GM13977 (cell line): ENCODE results near the gene NOP9.

Source experiments
- DNase-seq: peaks from one replicate; pipeline ENCODE4 v3.0.0; 2012; ENCODE audit warnings: low spot score
- in situ Hi-C: fragments of 300-500 bp; cut with MboI; formaldehyde crosslinking; loops from one replicate; pipeline ENCODE4 v1.12.0; 2022; ENCODE audit warnings: low sequenced_read_pairs, low pct_unique_long_range_greater_than_20kb, mixed read lengths, inconsistent platforms; ENCODE audit not compliant: unreplicated experiment
- TF ChIP-seq, protein P1 (sequence below): IDR thresholded peaks from 2 replicates; pipeline ENCODE4 v1.5.1; 2012; ENCODE audit warnings: mild to moderate bottlenecking, control low read depth; ENCODE audit not compliant: insufficient read depth; ENCODE audit errors: extremely low read depth, missing control alignments

The NOP9 gene

DNA sequence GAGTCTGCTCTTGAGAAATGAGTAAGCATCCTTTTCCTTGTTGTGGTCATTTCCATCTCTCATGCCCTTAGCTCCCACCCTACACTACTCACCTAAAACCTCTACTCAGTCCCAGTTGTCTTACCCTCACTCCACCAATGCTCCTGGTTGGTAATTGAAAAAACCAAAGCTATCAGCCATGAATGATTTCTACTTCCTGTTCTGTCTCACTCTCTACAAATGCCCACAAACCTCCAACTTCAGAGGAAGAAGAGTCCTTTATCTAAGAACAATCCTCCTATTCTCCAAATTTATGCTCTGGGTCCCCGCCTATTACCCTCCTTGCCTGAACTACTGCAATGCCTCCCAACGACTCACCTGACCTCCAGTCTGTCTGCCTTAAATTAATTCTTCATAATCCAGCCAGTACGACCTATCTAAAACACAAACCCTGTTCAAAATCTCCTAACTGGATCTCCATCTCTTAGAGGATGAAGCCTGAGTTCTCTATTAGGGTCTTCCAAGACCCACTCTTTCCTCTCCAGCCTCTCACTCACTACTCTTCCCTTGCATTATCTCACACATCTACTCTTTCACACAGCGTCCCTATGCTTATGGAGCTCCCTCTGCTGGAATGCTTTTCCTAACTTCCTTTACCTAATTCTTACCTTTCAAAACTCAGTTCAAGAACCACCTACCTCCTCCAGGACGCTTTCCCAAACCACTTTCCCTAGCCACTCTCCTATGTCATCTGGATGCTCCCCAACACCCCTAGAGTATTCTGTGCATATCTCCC lies 2.3 kb upstream of the NOP9 start:
- TF ChIP-seq, protein P1, sequence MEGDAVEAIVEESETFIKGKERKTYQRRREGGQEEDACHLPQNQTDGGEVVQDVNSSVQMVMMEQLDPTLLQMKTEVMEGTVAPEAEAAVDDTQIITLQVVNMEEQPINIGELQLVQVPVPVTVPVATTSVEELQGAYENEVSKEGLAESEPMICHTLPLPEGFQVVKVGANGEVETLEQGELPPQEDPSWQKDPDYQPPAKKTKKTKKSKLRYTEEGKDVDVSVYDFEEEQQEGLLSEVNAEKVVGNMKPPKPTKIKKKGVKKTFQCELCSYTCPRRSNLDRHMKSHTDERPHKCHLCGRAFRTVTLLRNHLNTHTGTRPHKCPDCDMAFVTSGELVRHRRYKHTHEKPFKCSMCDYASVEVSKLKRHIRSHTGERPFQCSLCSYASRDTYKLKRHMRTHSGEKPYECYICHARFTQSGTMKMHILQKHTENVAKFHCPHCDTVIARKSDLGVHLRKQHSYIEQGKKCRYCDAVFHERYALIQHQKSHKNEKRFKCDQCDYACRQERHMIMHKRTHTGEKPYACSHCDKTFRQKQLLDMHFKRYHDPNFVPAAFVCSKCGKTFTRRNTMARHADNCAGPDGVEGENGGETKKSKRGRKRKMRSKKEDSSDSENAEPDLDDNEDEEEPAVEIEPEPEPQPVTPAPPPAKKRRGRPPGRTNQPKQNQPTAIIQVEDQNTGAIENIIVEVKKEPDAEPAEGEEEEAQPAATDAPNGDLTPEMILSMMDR = peak; percentile 42
- no peak for DNase-seq
- in situ Hi-C loops = loop anchor here (5.0 kb wide), 1 partner anchor 55 kb away; the partner anchor contains the start of gene TINF2

DNA sequence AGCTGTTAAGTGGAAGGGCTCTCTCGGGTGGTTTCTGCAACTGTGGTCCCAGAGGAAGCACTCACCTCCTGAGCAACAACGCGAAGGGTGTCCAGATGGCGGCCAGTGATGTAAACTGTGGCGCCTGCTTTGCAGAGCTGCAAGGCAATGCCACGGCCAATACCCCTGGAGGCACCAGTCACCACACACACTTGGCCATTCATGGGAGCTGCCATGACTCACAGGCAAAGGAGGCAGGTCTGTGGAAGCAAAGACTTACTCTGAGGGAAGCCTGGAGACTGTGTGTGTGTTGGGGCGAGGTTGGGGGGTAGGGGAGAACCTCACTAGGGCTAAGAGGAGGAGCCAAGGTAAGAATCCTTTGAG lies 777 bp upstream of the NOP9 start:
- DNase-seq = no peak
- in situ Hi-C loops = loop anchor here (5.0 kb wide), 1 partner anchor 57 kb away; the partner anchor contains the start of gene TINF2
- TF ChIP-seq, protein P1 = no peak

DNA sequence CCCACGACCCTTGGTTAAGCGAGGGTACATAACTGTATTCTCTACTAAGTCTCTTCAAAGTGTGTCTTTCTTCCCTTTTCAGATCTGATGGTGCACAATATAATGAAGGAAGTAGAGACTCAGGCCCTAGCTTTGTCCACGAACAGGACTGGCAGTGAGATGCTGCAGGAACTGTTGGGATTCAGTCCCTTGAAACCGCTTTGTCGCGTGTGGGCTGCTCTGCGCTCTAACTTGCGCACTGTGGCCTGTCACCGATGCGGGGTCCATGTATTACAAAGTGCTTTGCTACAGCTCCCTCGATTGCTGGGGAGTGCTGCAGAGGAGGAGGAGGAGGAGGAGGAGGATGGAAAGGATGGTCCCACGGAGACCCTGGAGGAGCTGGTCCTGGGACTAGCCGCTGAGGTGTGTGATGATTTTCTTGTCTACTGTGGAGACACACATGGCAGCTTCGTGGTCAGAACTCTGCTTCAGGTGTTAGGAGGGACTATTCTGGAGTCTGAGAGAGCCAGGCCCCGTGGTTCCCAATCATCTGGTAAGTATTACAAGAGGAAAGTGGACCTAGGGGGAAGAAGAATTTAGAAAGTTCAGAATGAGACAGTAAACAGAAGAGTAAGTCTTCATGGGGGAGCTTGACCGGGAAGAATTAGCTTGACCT lies 803 bp downstream of the NOP9 start:
- DNase-seq = no peak
- in situ Hi-C loops = no loop called here
- TF ChIP-seq, protein P1 = no peak

DNA sequence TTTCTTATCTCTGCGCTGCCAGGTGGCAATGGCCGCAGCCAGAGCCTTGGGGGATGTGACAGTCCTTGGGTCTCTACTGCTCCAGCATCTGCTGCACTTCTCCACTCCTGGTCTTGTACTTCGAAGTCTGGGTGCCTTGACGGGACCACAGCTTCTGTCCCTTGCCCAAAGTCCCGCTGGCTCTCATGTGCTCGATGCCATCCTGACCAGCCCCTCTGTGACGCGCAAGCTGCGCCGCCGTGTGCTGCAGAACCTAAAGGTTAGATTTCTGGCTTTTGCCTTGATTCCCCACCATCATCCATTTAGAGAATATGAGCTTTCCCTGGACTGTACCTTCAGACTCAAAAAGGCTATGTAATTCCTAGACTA lies 4.4 kb downstream of the NOP9 start:
- in situ Hi-C loops = no loop called here
- DNase-seq = no peak
- TF ChIP-seq, protein P1 = no peak

DNA sequence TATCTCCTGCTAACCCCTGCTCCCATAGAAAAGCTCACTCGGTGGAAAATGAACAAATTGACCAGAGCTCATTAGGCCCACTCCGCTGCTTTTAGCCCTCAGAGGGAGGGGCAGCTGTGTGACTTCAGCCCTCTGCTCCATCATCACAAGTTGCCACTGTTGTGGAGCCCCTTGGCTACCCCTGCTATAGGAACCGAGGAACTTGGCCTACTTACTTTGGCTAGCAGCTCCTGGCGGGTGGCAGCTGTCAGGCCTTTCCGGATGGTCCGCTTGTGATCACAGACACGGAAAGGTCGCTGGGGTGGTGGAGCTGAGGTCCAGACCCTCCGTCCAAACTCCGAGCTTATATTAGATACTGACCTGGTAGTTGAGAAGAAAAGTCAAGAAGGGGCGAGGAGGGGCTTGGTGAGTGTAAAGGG lies 7.5 kb downstream of the NOP9 start:
- in situ Hi-C loops = no loop called here
- TF ChIP-seq, protein P1 = no peak
- DNase-seq = no peak

DNA sequence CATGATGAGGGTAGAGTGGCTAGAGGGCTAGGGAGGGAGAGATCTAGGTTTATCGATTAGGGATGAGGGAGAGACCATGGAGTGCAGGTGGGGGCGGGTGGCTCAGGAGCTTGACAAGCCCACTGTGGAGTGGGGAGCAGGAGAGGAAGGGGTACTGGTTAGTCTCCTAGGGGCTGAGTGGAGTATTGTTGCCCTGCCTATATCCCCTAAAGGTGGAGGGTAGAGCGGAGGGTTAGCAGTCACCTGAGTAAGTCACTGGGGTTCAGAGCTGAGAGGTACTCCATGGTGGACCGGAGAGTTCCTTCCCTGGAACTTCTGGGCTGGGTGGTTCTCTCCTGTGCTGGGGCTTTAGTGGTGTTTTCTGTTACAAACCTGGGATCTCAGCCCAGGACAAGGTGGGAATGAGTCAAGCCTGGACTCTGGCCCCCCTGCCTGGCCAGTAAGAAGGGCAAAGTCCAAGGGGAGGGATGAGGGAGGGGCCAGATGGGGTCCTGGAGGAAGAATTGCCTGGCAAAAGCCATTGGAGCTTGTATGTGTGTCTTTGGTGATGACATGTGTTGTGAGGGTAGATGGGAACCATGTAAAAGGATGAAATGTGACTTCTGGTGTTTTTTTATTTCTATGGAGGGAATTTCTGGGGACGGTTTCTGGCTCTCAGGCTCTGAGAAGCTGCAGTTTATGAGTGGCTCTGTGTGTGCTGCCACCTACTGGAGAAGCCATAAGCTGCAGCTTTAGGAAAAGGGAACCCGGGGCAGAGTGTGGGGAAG lies 8.1 kb downstream of the NOP9 start, which contains the start of gene CIDEB:
TSS of gene CIDEB (minus strand) at position 403 of the 767 bp plus-strand sequence. CDS start at position 284, 119 bp downstream.
- in situ Hi-C loops = no loop called here
- TF ChIP-seq, protein P1 = peak; percentile 95
- DNase-seq = peak; percentile 79
